CD4-positive, alpha-beta T cell treated with Interleukin-4 for 4 hours (primary cell): ENCODE data around the gene PPDPF.
A peak's percentile ranks its signal among the peaks of the same experiment; 100 is the strongest.
"Not testable (repeated sequence)": the region's sequence is repeated elsewhere in the genome, so short reads cannot be mapped to it uniquely, and the experiment has no call there.

ENCODE experiments used
- DNase-seq: peaks from one replicate; pipeline ENCODE4 v3.0.0-alpha.2; 2020

The PPDPF gene

GRCh38 chr20:63500902-63501817 is 19.4 kb upstream of the PPDPF start:
- no peak for DNase-seq

GRCh38 chr20:63501818-63502670 is 18.5 kb upstream of the PPDPF start:
- no peak for DNase-seq

GRCh38 chr20:63502671-63503172 is 17.8 kb upstream of the PPDPF start:
- no peak for DNase-seq

- DNase-seq, result no peak
These were observed 17.0 kb upstream of the PPDPF start for GRCh38 chr20:63503524-63503923.

GRCh38 chr20:63504642-63505041 is 15.9 kb upstream of the PPDPF start:
- DNase-seq, result no peak

GRCh38 chr20:63505281-63505680 is 15.3 kb upstream of the PPDPF start:
- no peak for DNase-seq

GRCh38 chr20:63505723-63506122 is 14.8 kb upstream of the PPDPF start:
- no peak for DNase-seq

GRCh38 chr20:63507083-63507743 is 13.4 kb upstream of the PPDPF start:
- no peak for DNase-seq

GRCh38 chr20:63508072-63508768 is 12.3 kb upstream of the PPDPF start:
- DNase-seq, result no peak

- DNase-seq, result no peak
These were observed 11.4 kb upstream of the PPDPF start for GRCh38 chr20:63509088-63509564.

- no peak for DNase-seq
These were observed 7.4 kb upstream of the PPDPF start for GRCh38 chr20:63513207-63513606.

- DNase-seq, result not testable (repeated sequence)
These were observed 6.0 kb upstream of the PPDPF start for GRCh38 chr20:63514520-63514919.

- no peak for DNase-seq
These were observed 2.9 kb upstream of the PPDPF start for GRCh38 chr20:63517376-63518309.

- no peak for DNase-seq
These were observed 2.2 kb upstream of the PPDPF start for GRCh38 chr20:63518351-63518861.

GRCh38 chr20:63518946-63519667 is 1.5 kb upstream of the PPDPF start:
- DNase-seq, result no peak

GRCh38 chr20:63519668-63520503 is 679 bp upstream of the PPDPF start:
- DNase-seq, result peak; percentile 64

- peak; percentile 58 for DNase-seq
These were observed 503 bp downstream of the PPDPF start for GRCh38 chr20:63520934-63521601.

- no peak for DNase-seq
These were observed 1.0 kb downstream of the PPDPF start for GRCh38 chr20:63521602-63522001.
